Endodermal cell (in vitro differentiated cells): ENCODE results near the gene ABCC5. TPM values are rescaled to one million over a fixed set of nuclear protein-coding genes. Genes with fewer than 3 reads are reported as not detected.

Source experiments
- DNase-seq: peaks from one replicate; pipeline ENCODE4 v3.0.0-alpha.2; 2017
- H3K27ac ChIP-seq: 2 replicates; pipeline ENCODE4 v1.5.1; 2013; ENCODE audit warnings: mild to moderate bottlenecking, low read depth, low read length, moderate library complexity
- H3K27me3 ChIP-seq: 2 replicates; pipeline ENCODE4 v1.6.1; 2013; ENCODE audit warnings: mild to moderate bottlenecking, low read length, moderate library complexity; ENCODE audit not compliant: insufficient read depth, control insufficient read depth, poor library complexity, severe bottlenecking
- H3K36me3 ChIP-seq: 2 replicates; pipeline ENCODE4 v1.7.0; 2013; ENCODE audit warnings: mild to moderate bottlenecking, low read length, moderate library complexity; ENCODE audit not compliant: control insufficient read depth, insufficient read depth
- H3K4me1 ChIP-seq: one replicate; pipeline ENCODE4 v1.7.0; 2013; ENCODE audit warnings: low read length; ENCODE audit not compliant: control insufficient read depth, insufficient read depth
- H3K4me3 ChIP-seq: 2 replicates; pipeline ENCODE4 v1.5.1; 2013; ENCODE audit warnings: mild to moderate bottlenecking, low read length, moderate library complexity
- H3K9ac ChIP-seq: 2 replicates; pipeline ENCODE4 v1.6.1; 2013; ENCODE audit warnings: mild to moderate bottlenecking, low read length, moderate library complexity; ENCODE audit not compliant: poor library complexity, severe bottlenecking; ENCODE audit errors: extremely low read depth
- H3K9me3 ChIP-seq: 2 replicates; pipeline ENCODE4 v1.6.1; 2013; ENCODE audit warnings: mild to moderate bottlenecking, low read length, moderate library complexity; ENCODE audit not compliant: control insufficient read depth
- H3K27ac Mint-ChIP-seq: 2 replicates; pipeline ENCODE4 v1.8.0; 2020; ENCODE audit warnings: mixed read lengths
- H3K27me3 Mint-ChIP-seq: 2 replicates; pipeline ENCODE4 v1.8.0; 2021; ENCODE audit warnings: mild to moderate bottlenecking, mixed read lengths; ENCODE audit not compliant: insufficient read depth
- H3K36me3 Mint-ChIP-seq: 2 replicates; pipeline ENCODE4 v1.8.0; 2020; ENCODE audit warnings: low read depth, mixed read lengths
- H3K4me1 Mint-ChIP-seq: 2 replicates; pipeline ENCODE4 v1.8.0; 2020; ENCODE audit warnings: mixed read lengths
- H3K4me3 Mint-ChIP-seq: 2 replicates; pipeline ENCODE4 v1.8.0; 2020; ENCODE audit warnings: mild to moderate bottlenecking, moderate library complexity, mixed read lengths
- H3K9me3 Mint-ChIP-seq: 2 replicates; pipeline ENCODE4 v1.8.0; 2020; ENCODE audit warnings: mild to moderate bottlenecking, mixed read lengths
- WGBS, 2 experiments: methylation state at CpG; one replicate each; pipeline versions ENCODE4 v1.1.5 to v1.1.7; 2013; ENCODE audit warnings: missing lambda C conversion rate in 2 of 2, mixed read lengths in 1 of 2; ENCODE audit not compliant: insufficient coverage in 1 of 2, insufficient read length in 1 of 2; 5-methylcytosine and 5-hydroxymethylcytosine counted together
- total RNA-seq, 2 donors: library from RNA; stranded (reverse); fragmentation: NEBNext Ultra II Directional in 1 of 2; extraction: Animal tissue kit (Norgen Biotek cat#: 25700) in 1 of 2; gene quantifications; 2 replicates in 1 of 2; 3 replicates in 1 of 2; pipeline ENCODE4 v1.2.1, GENCODE V29; 2021
- TF ChIP-seq, protein P1 (sequence below): fragments of 200-600 bp; sonication (generic); conservative IDR thresholded peaks from 2 replicates; pipeline ENCODE4 v1.5.0; 2021; ENCODE audit warnings: antibody characterized with exemption, mild to moderate bottlenecking

Gene ABCC5
- total RNA-seq, 2 donors from 2014 or later, result 32.8 to 35.7 TPM

DNA sequence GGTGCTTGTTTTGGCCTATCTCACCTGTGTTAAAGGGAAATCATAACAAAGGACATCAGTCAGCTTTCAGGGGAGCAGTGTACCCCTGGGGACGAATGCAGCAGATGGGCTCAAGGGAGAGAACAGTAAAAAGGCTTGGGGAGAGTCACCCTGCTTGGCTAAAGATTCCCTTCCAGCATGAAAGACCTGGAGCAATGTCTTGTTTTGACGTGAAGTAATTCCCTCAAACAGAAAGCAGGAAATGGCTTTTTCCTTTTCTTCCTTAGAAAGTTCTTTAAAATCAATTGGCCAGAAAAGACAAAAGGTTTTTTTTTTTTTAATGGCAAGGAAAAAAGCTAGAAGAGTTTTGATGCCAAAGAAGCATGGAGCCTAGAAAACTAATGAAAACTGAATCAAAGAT, 76.5 kb downstream of the ABCC5 start:
- no peak for DNase-seq
- H3K9me3 Mint-ChIP-seq, result no peaks in the 10 kb centered on the region
- H3K27ac Mint-ChIP-seq, result peak overlapping the region; percentile 69
- H3K27me3 Mint-ChIP-seq, result no peaks in the 10 kb centered on the region
- peaks cover 38% of the 10 kb centered on the region for H3K36me3 ChIP-seq
- no peaks in the 10 kb centered on the region for H3K9me3 ChIP-seq
- H3K27me3 ChIP-seq, result no peaks in the 10 kb centered on the region
- no peak overlapping the region for H3K27ac ChIP-seq
- peaks cover 58% of the 10 kb centered on the region for H3K36me3 Mint-ChIP-seq
- no peaks in the 10 kb centered on the region for H3K4me1 Mint-ChIP-seq
- no peak overlapping the region for H3K4me3 Mint-ChIP-seq
- H3K4me1 ChIP-seq, result peaks cover 3% of the 10 kb centered on the region
- H3K4me3 ChIP-seq, result no peak overlapping the region
- TF ChIP-seq, protein P1, sequence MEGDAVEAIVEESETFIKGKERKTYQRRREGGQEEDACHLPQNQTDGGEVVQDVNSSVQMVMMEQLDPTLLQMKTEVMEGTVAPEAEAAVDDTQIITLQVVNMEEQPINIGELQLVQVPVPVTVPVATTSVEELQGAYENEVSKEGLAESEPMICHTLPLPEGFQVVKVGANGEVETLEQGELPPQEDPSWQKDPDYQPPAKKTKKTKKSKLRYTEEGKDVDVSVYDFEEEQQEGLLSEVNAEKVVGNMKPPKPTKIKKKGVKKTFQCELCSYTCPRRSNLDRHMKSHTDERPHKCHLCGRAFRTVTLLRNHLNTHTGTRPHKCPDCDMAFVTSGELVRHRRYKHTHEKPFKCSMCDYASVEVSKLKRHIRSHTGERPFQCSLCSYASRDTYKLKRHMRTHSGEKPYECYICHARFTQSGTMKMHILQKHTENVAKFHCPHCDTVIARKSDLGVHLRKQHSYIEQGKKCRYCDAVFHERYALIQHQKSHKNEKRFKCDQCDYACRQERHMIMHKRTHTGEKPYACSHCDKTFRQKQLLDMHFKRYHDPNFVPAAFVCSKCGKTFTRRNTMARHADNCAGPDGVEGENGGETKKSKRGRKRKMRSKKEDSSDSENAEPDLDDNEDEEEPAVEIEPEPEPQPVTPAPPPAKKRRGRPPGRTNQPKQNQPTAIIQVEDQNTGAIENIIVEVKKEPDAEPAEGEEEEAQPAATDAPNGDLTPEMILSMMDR, result no peak
- WGBS, 2 experiments, result 81 to 100% methylated on average over 1 to 2 of the region's 2 CpGs
- no peak overlapping the region for H3K9ac ChIP-seq

DNA sequence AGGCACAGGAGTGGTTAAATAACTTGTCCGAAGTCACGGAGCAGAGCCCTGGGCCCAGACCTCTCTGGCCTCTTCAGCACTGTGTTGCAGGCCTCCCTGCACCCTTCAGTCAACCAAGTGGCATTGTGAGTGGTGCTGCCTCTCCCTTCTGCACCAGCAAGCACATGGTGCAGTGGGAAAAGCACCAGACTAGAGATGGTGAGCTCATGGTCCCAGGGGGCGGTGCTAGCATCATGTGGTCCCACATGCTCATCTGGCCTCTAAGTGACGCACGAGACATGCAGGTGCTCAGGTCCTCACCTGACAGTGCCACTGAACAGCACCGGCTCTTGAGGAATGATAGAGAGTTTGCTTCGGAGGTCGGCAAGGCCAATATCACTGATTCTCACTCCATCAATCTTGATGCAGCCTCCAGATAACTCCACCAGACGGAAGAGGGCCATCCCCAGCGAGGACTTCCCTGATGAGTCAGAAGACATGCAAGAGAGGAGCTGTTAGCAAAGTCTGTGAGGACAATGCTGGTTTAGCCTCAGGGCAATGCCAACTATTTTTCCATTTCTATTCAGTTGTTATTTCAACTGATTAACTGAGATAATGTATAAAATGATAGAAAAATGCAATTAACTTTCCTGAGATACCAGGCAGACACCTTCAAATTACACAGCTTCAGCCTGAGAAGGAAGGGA, 79.9 kb downstream of the ABCC5 start:
- peaks cover 47% of the 10 kb centered on the region for H3K36me3 Mint-ChIP-seq
- no peak overlapping the region for H3K4me3 Mint-ChIP-seq
- H3K9me3 ChIP-seq, result no peaks in the 10 kb centered on the region
- H3K9me3 Mint-ChIP-seq, result no peaks in the 10 kb centered on the region
- H3K36me3 ChIP-seq, result peaks cover 27% of the 10 kb centered on the region
- 94 to 100% methylated on average over 8 to 10 of the region's 10 CpGs for WGBS, 2 experiments
- no peaks in the 10 kb centered on the region for H3K4me1 ChIP-seq
- H3K27ac ChIP-seq, result no peak overlapping the region
- no peak overlapping the region for H3K27ac Mint-ChIP-seq
- no peaks in the 10 kb centered on the region for H3K4me1 Mint-ChIP-seq
- DNase-seq, result no peak
- TF ChIP-seq, protein P1, result no peak
- H3K9ac ChIP-seq, result no peak overlapping the region
- H3K27me3 Mint-ChIP-seq, result no peaks in the 10 kb centered on the region
- no peaks in the 10 kb centered on the region for H3K27me3 ChIP-seq
- no peak overlapping the region for H3K4me3 ChIP-seq

DNA sequence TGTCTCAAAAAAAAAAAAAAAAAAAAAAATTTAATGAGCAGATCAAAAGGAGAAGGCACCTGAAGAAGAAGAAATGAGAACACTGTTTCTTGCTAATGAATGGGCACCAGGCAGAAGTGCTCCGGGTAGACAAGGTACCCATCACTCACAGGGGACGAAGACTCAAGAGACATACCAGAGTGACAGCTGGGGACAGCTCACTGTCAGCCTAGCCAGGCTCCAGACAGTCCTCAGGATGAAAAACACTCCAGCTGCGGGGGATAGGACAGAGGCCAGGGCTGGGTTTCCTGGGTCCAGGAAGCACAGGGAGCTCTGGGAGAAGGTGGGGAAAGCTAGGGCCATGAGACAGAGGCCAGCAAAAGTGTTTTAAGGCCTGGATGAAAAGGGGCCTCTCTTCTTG, 84.5 kb downstream of the ABCC5 start:
- 88 to 91% methylated on average over 3 of the region's 3 CpGs for WGBS, 2 experiments
- no peak overlapping the region for H3K4me3 Mint-ChIP-seq

More for the DNA sequence above, 84.5 kb downstream of the ABCC5 start:
- no peaks in the 10 kb centered on the region for H3K9me3 ChIP-seq
- no peak overlapping the region for H3K27ac ChIP-seq
- TF ChIP-seq, protein P1, result no peak
- no peak overlapping the region for H3K9ac ChIP-seq
- H3K27me3 ChIP-seq, result no peaks in the 10 kb centered on the region
- peak overlapping the region; percentile 14 for H3K27ac Mint-ChIP-seq
- H3K4me1 Mint-ChIP-seq, result no peaks in the 10 kb centered on the region
- peaks cover 29% of the 10 kb centered on the region for H3K36me3 ChIP-seq
- no peaks in the 10 kb centered on the region for H3K27me3 Mint-ChIP-seq
- H3K4me3 ChIP-seq, result no peak overlapping the region
- H3K9me3 Mint-ChIP-seq, result no peaks in the 10 kb centered on the region
- peaks cover 33% of the 10 kb centered on the region for H3K36me3 Mint-ChIP-seq
- no peak for DNase-seq
- no peaks in the 10 kb centered on the region for H3K4me1 ChIP-seq
